ENCODE results near the gene GNA15.
"Not testable (repeated sequence)": the region's sequence is repeated elsewhere in the genome, so short reads cannot be mapped to it uniquely, and the experiment has no call there.

GNA15 gene

DNA sequence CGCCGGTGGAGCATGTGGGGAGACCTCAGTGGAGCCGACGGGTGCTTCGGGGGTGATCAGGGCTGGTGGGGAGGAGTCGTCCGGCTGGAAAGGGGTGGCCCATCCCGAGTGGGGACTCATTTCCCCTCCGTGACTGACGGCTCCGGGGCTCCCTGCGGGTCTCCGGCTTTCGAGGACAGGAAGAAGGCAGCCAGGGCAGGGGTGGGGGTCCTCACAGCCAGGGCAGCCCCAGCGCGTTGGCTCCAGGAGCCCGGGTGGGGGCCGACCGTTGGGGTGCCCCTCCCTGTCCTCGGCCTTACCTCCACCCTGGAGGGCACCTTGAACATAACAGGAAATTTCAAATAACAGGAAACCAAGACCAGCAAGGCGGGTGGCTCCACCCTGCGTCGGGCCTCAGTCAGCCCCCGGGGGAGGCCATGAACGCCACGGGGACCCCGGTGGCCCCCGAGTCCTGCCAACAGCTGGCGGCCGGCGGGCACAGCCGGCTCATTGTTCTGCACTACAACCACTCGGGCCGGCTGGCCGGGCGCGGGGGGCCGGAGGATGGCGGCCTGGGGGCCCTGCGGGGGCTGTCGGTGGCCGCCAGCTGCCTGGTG, 42.6 kb downstream of the GNA15 start, which contains the start of gene S1PR4:
TSS of gene S1PR4 (plus strand) at position 393 of the 596 bp plus-strand sequence. CDS start at position 417, 24 bp downstream.
- DNase-seq, result no peak

DNA sequence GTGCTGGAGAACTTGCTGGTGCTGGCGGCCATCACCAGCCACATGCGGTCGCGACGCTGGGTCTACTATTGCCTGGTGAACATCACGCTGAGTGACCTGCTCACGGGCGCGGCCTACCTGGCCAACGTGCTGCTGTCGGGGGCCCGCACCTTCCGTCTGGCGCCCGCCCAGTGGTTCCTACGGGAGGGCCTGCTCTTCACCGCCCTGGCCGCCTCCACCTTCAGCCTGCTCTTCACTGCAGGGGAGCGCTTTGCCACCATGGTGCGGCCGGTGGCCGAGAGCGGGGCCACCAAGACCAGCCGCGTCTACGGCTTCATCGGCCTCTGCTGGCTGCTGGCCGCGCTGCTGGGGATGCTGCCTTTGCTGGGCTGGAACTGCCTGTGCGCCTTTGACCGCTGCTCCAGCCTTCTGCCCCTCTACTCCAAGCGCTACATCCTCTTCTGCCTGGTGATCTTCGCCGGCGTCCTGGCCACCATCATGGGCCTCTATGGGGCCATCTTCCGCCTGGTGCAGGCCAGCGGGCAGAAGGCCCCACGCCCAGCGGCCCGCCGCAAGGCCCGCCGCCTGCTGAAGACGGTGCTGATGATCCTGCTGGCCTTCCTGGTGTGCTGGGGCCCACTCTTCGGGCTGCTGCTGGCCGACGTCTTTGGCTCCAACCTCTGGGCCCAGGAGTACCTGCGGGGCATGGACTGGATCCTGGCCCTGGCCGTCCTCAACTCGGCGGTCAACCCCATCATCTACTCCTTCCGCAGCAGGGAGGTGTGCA, 43.3 kb downstream of the GNA15 start:
- DNase-seq, result no peak

DNA sequence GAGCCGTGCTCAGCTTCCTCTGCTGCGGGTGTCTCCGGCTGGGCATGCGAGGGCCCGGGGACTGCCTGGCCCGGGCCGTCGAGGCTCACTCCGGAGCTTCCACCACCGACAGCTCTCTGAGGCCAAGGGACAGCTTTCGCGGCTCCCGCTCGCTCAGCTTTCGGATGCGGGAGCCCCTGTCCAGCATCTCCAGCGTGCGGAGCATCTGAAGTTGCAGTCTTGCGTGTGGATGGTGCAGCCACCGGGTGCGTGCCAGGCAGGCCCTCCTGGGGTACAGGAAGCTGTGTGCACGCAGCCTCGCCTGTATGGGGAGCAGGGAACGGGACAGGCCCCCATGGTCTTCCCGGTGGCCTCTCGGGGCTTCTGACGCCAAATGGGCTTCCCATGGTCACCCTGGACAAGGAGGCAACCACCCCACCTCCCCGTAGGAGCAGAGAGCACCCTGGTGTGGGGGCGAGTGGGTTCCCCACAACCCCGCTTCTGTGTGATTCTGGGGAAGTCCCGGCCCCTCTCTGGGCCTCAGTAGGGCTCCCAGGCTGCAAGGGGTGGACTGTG, 44.0 kb downstream of the GNA15 start:
- no peak for DNase-seq

DNA sequence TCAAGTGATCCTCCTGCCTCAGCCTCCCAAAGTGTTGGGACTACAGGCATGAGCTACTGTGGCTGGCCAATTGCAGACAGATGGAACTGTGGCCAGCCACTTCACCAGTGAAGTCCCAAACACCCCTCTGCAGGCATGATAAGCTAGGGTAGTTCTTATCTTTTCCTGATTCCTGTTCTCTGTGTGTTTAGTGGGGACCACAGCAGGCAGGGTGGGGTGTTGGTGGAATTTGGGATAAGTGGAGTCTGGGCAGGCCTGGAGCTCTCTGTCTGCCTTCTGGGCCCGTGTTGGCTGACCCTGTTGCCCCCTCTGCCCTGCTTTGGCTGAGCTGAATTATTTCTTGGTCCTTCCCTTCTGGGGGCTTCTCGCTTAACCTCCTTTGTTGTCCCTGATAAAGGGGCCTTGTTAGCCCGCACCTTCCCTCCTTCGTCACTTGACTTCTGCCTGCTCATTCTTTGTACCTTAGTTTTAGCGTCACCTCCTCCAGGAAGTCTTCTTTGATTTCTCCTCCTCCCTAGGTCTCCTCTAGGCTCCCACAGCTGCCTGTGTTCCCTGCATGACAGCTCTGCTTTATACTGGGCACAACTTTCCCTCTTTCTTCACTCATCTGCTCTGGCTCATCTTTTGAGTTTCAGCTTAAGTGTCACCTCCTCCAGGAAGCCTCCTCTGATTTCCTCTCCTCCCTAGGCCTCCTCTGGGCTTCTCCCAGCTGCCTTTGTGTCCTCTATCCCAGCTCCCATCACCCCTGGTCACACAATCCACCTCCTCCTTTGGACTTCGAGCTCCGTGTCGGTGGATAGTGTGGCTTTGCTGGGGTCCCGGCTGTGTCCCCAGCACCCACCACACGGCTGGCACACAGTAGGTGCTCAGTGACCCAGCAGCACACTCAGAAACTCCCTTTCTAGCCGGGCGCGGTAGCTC, 48.1 kb downstream of the GNA15 start:
- no peak for DNase-seq

DNA sequence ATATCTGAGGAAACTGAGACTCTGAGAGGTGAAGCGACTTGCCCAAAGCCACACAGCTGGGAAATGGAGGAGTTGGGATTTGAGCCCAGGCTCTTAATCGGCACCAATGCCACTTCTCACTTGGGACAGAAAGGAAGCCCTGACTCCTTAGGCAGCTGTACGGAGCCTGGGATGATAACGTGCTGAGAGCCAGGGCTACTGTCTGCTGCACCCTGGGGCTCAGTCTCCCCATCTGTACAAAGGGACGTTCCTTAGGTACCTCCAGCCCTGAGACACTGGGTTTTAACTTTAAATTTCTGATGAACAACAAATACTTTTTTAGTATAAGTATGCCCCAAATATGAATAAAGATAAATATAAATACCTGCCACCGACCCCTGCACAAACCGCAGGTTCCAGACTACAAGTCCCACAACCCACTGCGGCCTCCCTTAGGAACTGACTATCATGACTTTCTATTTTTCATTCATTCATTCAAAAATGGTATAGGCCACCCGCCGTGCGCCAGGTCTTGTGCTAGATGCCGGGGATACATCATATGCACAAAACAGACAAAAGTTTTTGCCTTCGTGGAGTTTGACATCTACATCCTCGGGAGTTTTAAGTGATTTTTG, 49.1 kb downstream of the GNA15 start:
- DNase-seq, result peak; percentile 89

DNA sequence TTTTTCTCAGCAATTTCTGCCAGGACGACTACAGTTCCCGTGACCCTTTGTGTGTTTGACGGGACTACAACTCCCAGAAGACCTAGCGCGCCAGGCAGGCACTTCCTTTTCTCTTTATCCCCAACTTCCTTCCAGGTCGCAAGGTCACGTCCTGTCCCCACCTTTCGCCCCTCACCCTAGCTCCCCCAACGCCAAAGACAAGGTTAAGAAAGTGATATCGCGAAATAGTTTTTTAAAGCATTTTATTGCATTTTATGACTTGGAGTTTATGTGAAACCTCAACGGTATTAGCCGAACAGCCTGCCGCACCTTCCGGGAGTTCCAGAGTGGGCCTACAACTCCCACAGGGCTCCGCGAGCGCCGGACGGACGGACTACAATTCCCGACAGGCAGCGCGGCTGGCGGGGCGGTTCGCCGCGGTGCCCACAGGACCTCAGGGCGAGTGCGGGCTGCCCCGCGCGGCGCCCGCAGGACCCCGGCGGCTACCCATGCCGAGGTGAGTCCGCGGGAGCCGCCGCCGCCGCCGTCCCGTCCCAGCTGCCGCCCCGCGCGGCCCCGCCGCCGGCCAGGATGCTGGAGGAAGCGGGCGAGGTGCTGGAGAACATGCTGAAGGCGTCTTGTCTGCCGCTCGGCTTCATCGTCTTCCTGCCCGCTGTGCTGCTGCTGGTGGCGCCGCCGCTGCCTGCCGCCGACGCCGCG, 49.8 kb downstream of the GNA15 start, which contains the start of gene NCLN:
TSS of gene NCLN (plus strand) at position 470 of the 699 bp plus-strand sequence. CDS start at position 571, 101 bp downstream.
- DNase-seq, result peak; percentile 95

DNA sequence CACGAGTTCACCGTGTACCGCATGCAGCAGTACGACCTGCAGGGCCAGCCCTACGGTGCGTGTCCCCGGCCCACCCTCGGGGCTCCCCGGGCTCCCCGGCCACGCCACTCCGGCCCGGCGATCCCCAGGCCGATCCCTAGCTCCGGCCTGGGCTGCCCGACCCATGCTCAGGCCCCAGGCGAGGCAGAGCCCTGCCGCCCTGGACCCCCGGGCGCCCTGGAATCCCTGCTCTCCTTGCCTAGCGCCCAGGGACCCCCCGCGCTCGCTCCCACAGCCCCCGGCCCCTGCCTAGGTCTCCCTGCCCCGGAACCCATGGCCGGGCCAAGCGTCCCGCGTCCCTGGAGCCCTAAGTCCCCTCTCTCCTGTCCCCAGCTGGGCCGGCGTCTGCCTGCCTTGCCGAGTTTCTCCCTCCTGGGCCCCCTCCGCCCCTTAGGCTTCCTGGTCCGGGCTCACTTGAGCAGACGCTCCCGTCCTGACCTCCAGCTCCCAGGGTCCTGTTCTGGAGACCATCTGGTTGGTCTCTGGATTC, 50.4 kb downstream of the GNA15 start:
- DNase-seq, result no peak

DNA sequence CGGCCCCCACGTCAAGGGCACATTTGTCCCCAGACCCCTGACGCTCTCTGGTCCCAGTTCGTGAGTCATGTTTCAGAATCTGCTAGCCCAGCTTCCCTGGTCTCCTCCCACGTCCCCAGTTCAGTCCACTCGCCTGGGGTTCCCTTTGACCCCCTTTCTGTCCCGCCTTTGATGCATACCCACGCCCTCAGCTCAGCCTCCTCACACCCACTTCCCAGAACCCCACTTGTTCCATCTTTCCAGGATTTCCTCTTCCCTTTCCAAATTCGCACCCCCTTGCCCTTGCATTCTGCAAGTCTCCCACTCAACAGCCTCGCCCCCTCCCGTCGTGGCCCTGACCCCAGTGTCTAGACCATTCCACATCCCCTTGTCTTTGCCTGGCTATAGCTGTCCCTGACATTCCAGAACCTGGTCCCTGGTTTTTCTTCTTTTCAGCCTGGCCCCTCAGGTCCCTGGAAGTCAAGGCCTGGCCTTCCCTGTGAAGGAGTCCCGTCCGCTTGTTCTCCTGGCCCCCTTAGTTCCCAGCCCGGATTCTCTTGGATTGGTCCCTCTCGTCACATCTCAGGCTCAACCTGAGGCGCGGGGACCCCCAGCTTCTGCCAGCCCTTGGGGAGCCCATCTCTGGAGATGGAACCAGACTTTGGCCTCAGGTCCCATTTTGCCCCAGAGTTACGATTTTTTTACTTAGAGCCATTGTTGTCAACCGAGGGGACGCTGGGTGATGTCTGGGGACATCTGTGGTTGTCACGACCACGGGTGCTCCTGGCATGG, 51.2 kb downstream of the GNA15 start:
- DNase-seq, result no peak

DNA sequence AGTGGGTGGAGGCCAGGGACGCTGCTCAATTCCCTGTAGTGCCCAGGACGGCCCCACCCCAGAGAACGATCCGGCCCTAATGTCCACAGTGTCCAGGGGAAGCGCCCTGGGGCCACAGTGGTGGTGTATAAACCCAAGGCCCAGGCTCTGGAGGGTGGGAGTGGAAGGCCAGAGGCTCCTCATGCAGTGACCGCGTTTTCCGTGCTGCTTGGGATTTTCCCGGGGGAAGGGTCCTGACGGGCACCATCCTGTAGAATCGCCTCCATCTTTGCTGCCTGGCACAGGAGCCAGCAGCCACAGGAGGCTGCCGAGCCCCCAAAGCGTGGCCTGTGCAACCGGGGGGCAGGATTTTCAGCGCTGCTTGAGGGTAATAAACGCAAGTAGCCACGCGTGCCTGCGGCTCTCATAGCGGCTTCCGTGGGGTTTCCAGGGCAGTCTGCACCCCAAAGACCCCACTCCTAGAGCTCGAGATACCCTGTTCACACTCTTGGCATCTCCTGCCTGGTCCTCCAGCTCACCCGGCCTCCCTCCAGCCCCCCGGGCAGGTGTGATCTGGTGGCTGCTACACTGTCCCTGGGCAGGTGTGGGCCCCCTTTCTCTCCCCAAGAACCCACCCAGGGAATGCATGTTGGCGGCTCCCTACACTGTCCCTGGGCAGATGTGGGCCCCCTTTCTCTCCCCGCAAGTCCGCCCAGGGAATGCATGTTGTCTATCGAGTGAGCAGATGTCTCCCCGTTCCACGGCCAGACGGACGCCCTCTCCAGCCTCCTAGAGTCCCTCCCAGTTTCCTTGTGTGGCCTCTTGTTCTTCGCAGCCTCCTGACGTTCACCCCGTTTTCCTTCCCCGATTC, 52.1 kb downstream of the GNA15 start:
- DNase-seq, result no peak

DNA sequence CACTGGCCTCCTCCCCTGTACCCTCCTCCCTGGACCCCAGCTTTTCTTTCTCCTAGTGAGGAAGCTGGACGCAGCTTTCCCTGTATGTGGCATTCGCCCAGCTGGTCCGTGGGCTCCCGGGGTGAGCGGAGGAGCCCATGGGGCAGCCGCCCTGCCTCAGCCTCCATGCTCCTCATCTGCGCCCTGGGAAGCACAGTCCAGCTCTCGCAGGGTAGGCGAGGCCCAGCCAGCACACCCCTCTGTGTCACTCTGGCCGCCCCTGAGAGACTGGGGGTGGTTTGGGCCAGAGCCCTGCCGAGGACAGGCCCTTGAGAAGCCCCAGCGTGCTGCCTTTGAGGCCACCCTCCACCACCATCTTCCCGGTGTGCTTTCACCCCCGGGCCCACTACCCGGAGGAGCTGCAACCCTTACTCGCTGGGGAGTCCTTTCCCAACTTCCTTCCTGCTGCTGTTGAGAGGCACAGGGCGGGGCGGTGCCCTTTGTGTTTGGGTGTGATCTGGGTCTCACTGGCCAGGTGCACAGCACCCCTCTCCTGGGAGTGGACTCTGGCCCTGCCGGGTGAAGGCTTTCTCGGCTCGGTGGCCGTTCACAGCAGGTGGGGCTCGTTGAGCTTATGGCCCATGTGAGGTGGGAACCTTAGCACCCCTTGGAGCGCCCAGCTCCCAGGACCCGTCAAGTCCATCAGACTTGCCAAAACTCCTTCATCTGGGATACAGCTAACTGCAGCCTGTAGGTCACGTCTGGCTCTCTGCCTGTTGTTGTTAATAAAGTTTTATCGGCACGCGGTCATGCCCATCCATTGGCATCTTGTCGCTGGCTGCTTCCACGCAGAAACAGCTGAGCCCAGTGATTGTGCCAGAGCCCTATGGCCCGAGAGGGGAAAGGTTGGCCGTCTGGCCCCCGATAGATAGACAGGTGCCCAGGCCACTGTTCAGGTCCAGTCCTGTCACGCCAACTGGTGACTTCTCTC, 53.1 kb downstream of the GNA15 start:
- DNase-seq, result no peak

DNA sequence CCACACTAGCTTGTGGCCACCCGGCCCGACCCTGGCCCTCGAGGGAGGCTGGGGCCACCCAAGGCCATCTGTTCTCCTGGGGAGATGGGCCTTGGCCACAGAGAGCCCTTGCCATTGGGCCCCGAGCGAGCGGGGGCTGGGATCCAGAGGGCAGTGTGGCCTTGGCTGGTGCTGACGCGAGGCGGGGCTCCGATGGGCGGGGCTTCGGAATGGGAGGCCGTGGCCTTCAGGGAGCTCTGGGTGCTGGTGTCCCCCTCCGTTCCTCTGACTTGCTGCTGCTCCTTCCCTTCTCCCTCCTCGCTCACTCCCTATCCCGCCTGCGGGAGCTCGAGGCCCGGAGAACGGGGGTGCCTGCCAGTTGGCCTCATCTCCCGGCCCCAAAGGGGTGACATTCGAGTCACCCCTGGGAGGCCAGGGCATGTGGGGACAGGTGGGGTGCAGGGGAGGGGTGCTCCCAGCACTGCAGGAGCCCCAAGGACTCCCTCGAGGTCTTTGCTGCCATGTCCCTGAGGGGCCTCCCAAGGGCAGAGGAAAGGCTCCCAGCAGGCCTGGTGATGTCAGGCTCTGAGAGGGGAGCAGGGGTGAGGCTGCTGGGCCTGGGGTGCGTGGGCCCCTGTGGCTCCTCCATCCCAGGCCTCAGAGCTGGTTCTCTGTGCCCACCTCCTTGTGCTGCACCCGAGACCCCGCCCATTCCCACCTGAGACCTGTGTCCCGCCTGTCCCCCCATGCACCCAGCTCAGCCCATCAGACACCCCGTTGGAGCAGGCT, 54.1 kb downstream of the GNA15 start:
- DNase-seq, result no peak

DNA sequence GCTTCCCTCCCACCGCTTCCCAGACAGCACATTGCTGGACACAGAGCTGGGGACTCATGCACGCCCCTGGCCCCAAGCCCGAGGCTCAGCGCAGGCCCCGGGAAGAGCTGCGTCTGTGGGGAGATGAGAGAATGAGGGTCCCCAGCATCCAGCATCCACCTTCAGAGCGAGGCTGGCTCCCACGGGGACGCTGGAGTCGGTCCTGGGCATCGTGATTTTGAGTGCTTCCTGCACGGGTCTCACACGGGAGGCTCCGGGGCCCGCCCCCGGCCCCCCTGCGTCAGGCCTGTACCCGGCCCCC, 54.6 kb downstream of the GNA15 start:
- no peak for DNase-seq

DNA sequence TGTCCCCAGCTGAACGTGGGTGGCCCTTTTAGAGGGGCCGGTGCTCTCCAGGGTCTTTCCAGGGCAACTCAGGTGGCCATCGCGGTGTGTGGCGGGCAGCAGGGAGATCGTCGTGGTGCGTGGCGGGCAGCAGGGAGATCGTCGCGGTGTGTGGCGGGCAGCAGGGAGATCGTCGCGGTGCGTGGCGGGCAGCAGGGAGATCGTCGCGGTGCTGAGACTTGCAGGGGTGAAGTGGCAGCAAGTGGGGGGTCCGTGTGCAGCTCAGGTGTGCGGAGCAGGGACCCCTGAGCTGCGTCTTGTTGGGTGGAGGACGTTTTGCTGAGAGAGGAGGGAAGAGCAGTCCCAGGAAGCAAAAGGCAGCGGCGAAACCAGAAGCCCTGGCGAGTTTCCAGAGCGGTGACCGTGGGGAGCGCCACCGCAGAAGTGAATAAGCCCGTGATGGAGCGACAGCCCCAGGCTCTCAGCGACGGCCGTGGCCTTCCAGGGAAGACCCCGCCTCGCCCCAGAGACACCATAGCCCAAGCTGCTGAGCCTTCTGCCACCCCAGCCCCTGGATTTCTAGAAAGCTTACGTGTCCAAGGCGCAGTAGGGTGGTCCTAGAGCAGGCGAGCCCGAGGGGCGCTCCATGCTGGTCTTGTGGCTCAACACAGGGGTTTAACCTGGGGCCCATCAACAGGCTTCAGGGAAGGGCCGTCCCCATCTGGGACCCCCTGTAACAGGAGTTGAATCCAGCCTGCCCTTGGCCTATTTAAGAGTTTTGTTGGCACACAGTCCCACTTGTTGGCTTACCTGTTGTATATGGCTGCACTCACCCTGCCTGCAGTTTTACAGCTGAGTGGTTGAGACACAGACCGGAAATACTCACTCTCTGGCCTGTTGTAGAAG, 55.3 kb downstream of the GNA15 start:
- DNase-seq, result no peak

DNA sequence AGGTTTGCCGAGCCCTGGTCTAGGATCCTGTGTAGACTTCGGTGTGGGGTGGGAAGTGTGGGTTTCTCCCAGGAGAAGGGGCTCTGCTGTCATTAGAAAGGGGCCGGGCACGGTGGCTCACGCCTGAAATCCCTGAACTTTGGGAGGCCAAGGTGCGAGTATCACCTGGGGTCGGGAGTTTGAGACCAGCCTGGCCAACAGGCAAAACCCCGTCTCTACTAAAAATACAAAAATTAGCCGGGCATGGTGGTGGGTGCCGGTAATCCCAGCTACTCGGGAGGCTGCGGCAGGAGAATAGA, 55.9 kb downstream of the GNA15 start:
- DNase-seq, result not testable (repeated sequence)

DNA sequence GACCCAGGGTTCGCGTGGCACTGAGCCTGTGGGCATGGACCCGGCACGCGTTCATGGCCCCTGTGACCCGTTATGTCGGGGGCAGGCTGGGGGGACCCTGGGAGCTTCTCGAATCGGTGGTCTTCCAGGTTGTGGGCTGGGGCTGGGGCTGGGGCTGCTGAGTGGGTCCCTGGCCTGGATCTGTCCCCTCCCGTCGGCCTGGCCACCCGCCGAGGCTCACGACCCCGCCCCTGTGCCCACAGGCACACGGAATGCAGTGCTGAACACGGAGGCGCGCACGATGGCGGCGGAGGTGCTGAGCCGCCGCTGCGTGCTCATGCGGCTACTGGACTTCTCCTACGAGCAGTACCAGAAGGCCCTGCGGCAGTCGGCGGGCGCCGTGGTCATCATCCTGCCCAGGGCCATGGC, 56.4 kb downstream of the GNA15 start:
- DNase-seq, result no peak

DNA sequence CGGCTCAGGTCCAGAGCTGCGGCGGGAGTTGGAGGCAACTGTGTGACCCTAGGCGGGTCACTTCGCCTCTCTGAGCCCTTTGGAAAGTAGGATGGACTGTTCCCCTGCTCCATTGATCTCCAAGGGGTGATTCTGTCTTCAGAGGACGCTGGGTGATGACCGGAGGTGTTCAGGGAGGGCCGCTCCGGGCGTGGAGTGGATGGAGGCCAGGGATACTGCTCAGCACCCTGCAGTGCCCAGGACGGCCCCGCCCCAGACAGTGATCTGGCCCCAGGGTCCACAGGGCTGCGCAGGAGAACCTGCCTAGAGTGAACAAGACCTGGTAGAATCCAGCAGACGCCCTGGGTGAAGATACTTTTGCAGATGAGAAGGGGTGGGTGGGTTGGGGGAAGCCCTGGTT, 56.9 kb downstream of the GNA15 start:
- no peak for DNase-seq
